Superior temporal gyrus (tissue), 1 donor: ENCODE measurements around the gene BICD1.
"Not testable (repeated sequence)": the region's sequence is repeated elsewhere in the genome, so short reads cannot be mapped to it uniquely, and the experiment has no call there.

Source experiments
- DNase-seq: peaks from one replicate; pipeline ENCODE4 v3.0.0-alpha.2; 2016; ENCODE audit errors: extremely low spot score

Gene BICD1

DNA sequence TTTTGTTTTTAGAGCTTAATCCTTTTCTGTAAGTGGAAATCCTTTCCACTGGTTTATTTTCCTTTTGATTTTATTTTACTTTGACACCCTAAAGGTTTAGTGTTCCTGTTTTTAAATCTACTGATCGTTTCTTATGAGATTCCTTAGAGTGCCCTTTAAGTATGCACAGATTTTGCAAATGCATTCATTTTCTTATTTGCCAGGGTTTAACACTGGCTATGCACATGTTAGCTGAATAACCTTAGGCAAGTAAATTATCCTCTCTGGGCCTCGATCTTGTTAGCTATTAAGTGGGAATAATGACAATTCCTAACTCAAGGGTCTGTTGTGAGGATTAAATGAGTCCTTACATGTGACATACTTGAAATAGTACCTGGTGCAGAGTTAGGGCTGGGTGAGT is 136.0 kb downstream of the BICD1 start:
- DNase-seq: no peak

DNA sequence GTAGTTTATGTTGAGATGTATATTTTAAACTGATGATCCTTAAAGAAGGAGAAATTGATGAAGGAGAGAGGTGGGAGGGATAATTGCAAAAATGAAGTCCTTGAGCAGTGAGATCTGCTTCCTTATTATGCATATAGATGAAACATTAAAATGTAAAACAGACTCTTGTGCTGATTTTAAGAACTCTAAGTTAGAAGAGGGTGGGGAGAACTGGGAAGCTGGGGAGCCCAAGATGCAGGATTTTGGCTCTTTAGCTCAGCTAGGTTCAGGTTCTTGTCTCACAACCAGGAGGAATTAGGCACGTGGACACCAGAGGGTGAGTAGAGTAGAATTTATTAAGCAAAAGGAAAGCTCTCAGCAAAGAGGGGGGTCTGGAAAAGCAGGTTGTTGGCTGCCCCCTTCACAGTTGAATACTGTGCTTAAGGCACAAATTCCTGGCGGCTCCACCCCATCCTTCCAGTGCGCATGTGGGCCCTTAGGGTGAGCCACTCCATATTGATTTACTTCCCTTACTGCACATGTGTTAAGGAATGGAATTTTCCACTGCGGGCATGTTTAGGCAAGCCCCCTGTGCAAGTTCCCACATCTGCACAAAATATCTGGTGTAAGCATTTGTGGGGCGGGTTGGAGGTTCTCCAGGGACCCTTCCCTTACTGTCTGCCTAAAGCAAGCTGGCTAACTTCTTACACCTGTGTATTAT is 141.9 kb downstream of the BICD1 start:
- DNase-seq: no peak

DNA sequence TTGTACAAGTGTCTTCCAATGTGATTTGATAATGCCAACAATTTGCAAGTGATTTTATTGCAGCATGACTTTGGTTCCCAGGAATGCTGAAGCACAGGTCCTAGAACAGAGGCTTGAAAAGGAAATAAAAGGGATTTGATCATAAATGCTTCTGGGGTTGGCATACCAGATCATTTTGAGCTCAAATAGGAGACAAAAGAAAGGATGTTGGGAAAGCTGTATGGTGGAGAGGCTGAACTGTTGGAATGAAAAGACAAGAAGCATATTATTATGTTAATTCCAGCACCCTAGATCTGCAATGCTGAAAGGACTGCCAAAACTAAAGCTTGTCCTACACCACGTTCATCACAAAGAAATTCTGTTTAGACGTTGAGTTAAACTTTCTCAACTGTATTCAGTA is 143.1 kb downstream of the BICD1 start:
- no peak for DNase-seq

DNA sequence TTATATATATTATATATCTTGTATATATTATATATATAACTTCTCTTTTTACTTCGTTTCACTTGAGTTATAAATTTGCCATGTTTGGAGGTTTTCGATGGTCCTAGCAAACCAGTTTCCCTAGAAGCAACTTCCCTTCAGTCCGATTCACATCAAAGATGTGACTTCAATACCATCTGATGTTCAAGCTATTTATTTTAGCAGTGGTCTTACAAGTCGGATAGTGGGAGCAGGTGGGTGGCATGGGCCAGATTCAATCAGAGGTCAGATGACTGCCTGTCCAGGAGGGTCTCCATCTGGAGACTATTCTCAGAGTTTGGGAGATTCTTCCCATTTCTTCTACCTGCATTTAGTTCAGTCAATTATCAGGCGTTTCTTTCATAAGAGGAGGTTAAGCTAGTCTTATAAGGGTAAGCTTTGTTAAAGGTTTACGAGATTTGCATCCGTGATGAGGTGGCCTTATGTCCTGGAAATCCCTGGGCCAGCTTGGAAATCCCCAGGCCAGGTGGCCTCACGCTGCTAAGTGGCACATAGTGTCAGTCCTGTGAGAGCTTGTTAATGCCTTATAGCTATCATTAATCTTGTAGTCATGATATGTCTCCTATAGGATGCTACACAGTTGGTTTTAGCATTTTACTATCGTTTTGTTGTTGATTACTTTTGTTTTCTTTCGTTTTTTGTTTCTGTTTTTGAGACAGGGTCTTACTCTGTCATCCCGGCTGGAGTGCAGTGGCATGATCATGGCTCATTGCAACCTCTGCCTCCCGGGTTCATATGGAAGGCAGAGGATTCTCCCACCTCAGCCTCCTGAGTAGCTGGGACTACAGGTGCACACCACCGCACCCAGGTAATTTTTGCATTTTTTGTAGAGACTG is 145.8 kb downstream of the BICD1 start:
- no peak for DNase-seq

DNA sequence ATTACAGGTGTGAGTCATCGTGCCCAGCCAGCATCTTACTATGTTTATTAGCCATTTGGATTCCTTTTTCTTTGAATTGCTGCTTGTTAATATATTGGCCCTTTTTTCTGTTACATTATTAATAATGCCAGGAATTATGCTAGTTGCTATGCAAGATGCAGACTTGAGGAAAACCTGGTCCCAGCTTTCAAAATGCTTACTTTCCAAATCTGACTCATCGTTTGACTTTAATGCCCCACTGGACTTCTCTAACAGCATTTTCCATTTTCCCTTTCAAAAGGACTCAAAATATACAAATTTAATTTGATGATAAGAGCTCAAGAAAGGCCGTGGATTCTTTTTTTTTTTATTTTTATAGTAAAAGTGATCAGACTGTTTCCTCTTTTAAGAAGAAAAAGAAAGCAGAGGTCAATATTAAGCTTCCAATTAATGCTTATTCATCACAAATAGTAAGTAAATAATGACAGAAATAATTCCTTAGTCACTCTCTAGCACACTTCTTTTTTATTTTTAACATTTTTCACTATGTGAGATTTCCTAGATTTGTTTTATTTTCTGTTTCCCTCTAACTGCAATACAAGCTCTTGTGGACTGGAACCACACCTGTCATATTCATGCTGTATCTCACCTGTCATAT is 146.6 kb downstream of the BICD1 start:
- no peak for DNase-seq

DNA sequence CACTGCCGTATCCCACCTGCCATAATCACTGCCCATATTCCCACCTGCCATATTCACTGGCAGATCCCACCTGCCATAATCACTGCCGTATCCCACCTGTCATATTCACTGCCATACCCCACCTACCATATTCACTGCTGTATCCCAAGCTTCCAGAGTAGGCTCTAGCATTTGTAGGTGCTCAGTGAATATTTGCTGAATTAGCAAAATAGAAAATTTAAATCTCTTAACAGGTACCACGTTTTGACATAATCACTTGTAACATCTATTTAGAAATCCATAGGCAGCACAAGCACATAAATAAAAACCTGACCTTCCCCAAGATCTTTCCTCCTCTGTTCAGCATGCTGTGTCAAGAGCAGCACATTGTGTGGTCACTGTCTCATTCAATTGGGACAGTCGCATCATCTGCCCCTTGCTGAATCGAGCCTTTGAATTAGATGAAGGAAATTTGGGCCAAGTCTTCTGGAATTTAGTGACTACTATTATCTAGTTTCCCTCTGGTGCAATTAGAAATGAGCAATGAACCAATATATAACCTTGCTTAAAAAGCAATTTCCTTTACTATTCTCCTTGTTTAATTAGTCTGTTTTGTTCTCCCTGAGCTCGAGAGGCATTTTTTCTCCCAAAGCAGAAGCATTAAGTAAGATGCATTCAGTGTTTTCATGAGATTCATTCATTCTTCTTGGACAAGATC is 147.8 kb downstream of the BICD1 start:
- DNase-seq: no peak

DNA sequence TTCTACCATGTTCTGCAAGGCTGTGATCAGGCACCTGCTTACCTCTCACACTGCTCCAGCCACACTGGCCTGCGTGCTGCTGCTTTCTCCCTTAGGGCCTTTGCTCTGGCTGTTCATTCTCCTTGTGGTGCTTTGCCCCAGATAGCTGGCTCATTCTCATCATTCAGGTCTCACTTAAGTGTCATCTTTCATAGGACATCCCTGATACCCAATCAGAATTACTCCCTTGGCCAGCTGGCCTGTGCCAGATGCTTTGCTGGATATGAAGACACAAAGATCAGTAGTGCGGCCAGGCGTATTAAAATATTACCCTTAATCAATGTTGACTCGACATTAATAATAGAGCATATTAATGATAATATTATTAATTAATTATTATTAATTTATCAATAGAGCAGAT is 148.9 kb downstream of the BICD1 start:
- DNase-seq: no peak

DNA sequence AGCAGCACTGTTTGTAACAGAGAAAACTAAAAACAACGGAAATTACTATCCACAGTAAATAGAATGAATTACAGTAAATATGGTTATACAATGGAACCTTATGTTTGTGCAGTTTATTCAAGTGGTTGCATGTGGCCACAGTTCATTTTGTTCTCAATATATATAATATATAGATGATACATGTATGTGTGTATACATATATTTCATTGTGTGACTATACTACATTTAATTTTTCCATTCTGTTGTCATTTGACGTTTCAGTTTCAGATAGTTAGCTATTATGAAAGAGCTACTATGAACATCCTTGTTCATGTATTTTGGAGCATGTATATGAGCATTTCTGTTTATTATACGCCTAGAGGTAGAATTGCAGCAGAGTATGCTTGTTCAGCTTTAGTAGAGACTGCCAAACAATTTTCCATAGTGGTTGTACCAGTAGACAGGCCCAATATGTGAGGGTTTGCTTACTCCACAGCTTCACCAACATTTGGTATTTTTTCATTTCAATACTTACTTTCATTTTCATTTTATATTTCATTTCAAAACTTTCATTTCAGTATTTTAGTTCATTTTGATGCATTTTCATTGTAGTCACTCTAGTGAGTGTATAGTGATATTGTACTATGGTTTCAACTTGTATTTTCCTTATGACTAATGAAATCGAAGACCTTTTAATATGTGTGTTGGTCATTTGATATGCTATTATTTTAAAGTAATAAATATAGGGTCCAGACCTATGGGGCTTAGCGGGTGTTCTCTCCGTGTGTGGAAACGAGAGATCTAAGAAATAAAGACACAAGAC is 151.2 kb downstream of the BICD1 start:
- no peak for DNase-seq

DNA sequence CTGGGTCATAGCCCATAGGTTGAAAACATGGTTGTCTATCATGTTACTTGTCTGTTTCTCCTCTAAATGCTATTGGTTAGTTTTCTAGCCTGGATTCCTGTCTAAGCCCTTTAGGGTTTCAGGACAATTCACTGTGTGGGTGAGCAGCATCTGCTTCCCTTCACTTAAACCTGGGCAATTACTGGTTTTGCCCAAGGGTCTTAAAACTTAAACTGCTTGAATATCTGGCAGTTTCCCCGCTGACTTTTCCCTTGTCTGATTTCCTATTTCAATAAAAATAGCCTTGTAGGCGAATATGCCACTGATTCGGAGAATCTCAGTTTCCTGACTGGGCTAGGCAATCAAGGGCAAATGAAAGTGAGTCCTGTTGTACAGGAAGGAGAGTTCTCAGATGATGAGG is 154.0 kb downstream of the BICD1 start:
- no peak for DNase-seq

DNA sequence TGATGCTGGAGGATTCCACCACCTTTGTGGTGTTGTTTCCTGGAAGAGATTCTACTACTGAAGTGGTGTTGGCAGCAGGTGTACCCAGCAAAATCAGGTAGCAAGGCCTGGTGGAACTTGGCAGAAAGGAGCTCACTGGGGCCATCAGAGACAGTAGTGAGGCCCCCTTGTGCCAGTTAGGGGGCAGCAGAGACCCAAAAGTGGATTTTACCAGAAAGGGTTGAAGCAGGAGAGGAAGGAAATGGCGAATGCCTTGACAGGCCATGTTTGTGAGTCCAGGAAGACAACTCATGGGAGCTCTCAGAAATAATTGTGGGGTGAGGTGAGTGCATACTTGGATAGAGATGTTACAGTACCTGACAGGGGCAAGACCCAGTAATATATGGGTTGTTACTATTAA is 155.0 kb downstream of the BICD1 start:
- no peak for DNase-seq

DNA sequence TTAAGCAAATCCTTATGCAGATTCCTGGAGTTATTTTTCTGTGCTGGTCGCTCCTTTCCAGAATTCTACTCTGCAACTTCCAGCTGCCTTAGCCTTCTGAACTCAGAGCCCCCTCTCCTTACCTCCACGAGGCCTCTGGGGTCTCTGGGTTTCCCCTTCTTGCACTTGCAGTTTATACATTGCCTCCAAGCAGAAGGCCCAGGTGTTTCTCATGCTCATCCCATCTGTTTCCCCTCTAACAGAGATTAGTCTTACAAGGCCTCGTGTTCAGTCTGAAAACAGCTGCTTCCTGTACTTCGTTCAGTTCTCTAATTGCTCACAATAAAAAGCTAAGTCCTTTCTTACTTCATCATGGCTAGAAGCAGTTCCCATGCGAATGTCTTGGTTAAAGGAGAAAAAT is 158.3 kb downstream of the BICD1 start:
- no peak for DNase-seq

DNA sequence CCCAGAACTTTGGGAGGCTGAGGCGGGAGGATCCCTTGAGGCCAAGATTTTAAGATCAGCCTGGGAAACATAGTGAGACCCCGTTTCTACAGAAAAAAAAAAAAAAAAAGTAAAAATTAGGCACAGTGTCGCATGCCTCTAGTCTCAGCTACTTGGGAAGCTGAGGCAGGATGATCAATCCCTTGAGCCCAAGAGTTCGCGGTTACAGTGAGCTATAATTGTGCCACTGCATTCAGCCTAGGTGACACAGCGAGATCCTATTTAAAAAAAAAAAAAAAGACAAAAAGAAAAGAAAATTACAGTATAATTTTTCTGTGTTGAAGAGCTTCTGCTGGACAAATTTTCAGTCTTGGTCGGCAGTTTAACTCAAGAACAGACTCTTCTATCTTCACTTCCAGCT is 158.8 kb downstream of the BICD1 start:
- no peak for DNase-seq

DNA sequence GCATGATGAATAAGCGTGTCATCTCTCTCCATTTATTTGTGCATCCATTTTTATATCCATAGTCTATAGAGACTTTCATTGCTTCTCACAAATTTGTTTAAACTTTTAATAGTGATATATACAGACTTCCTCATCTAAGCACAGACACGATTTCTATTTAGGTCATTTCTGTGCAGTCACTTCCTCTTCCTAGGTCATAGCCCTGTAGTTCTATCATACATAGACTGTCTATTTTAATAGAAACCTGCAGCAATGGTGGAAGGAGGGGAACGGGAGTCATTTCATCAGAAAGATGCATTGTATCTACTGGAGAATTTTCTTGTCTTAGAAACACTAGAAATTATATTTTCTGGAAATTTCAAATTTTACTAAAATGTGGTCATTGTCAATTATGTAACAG is 159.3 kb downstream of the BICD1 start:
- DNase-seq: no peak

DNA sequence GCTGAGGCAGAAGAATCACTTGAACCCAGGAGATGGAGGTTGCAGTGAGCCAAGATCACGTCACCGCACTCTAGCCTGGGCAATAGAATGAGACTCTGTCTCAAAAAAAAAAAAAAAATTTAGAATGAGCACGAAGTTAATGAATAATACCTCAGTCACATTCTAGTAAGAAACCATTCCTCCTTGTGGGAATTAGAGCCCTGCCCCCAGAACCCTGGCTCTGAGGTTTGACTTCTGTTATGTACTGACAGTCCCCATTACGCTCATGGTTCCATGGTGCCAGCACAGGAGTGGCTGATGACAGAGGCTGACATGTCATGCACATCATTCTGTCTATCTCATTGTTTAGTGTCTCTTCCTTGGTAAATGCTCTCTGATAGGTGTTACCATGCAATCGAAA is 160.1 kb downstream of the BICD1 start:
- no peak for DNase-seq

DNA sequence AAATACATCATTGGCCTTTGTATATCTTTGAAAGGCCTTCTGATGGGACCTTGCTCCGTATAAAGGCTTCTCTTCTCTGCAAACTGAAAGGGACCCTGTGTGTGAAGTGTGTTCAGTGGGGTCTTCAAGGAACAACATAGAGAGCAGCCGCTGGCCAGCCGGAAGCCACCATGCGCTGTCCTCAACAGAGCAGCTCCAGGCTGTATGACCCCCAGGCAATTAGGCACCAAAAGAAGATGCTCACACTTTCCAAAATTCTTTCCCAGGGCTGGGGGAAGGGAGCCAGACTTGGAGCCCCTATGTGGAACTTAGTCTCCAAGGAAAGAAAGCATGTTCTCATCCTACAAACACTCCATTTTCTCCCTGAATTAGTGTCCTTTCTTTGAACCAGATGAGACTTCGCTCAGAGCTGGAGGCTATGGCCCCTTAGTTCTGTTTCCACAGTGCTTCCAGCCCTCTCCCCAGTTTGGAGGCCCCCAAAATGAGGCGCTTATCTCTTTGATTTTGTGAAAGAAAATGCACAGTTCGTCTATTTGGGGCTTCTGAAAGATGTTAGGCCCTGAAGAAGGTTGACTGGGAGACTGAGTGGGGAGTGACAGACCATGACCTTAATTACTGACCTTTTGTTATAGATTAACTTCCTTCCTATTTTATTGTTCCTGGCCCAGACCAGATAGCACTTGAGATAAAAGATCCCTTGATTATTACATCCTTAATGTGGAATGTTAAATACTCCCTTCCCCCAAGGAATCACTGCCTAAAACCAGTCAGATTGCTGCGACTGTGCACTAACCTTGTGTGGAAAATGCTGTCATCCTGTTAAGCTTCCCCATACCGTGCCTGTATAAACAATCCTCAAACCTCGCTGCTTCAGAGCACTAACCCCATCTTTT is 164.4 kb downstream of the BICD1 start:
- DNase-seq: peak; percentile 36

DNA sequence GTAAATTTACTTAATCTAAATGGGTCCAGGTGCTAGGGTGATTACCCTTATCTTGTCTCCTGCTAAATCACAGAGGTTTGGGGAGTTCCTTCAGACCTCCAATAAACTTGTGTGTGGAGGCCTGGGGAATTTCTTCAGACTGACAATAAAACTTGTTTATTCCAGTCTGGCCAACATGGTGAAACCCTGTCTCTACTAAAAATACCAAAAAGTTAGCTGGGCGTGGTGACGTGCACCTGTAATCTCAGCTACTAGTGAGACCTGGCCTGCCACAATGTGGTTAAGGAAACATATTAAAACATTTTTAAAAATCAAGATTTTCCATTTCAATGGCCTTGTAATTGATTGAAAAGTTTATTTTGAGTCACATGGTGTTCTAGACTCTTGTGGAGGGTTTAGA is 165.8 kb downstream of the BICD1 start:
- DNase-seq: no peak

DNA sequence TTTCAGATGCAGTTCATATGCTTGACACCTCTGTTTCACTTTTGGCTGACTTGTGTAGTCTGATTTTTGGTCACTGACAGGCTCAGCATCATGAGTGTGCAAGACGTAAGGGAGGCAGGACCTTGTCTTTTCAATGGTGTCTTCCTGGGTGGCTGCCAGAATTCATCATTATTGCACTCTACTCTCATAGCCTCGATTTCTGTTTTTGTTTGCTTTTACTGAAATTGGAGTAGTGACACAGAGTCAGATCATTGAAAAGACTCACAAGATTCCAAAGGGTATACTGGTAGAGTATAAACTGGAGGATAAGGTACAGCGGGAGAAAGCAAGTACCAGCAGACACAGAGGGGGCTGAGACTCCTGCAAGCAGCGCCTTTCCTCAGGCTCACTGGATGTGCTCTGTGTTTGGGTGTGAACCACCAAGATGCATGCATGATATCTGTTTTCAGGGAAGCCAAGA is 166.4 kb downstream of the BICD1 start:
- DNase-seq: no peak

DNA sequence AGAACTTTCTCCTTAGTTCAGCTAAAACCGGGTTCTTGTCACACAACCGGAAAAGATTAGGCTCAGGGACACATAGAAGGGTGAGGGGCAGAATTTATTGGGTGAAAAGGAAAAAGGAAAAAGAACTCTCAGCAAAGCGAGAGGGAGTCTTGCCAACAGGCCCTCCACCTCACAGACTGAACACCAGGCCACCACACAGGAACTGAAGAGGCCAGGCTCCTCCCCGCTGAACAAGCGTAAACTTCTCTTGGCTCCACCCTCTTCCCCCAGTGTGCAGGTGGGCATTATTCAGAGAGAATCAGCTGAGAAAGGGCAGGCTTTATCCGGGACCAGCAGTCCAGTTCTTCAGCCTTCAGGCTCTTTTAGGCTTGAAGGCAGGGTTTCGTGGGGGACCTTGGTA is 167.1 kb downstream of the BICD1 start:
- no peak for DNase-seq

DNA sequence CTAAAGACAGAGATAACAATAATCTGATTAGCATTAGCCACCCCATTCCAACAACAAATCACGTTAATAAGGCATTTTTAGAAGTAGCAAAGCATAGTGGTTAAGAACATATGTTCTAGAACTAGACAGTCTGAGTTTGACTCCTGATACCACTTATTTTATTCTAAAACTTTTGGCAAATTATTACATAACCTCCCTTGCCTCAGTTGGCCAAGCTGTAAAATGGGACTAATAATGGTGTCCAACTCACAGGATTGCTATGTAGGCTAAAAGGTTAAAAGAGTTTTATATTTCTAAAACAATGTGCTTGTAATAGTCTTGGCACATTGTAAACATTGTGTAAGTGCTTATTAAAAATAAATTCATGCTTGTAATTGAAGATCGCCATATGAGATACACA is 168.0 kb downstream of the BICD1 start:
- DNase-seq: no peak

DNA sequence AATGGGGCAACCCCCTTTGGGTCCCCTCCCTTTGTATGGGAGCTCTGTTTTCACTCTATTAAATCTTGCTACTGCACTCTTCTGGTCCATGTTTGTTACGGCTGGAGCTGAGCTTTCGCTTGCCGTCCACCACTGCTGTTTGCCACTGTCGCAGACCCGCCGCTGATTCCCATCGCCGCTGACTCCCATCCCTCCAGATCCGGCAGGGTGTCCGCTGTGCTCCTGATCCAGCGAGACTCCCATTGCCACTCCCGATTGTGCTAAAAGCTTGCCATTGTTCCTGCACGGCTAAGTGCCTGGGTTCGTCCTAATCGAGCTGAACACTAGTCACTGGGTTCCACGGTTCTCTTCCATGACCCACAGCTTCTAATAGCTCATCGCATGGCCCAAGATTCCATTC is 168.9 kb downstream of the BICD1 start:
- not testable (repeated sequence) for DNase-seq
